ENCODE measurements around the gene ABCG1.
"Not testable (repeated sequence)": the region's sequence is repeated elsewhere in the genome, so short reads cannot be mapped to it uniquely, and the experiment has no call there.

The ABCG1 gene

GRCh38 chr21:42176859-42177258 lies 42.1 kb upstream of the ABCG1 start:
- no peak for TF ChIP-seq CTCF (IDR thresholded peaks at IDR 0.05; ENCODE audit: extremely low read depth, missing control alignments)

GRCh38 chr21:42179316-42179715 lies 39.6 kb upstream of the ABCG1 start:
- TF ChIP-seq CTCF (IDR thresholded peaks at IDR 0.05; ENCODE audit: extremely low read depth, missing control alignments): no peak
- no peak for DNase-seq (ENCODE audit: low spot score)

More at GRCh38 chr21:42176859-42177258, 42.1 kb upstream of the ABCG1 start:
- no peak for DNase-seq (ENCODE audit: low spot score)

GRCh38 chr21:42180001-42180400 lies 38.9 kb upstream of the ABCG1 start:
- DNase-seq (ENCODE audit: low spot score): not testable (repeated sequence)

- DNase-seq (ENCODE audit: low spot score): no peak
- no peak for TF ChIP-seq CTCF (IDR thresholded peaks at IDR 0.05; ENCODE audit: extremely low read depth, missing control alignments)
Measured at GRCh38 chr21:42182713-42183371, 36.1 kb upstream of the ABCG1 start.

- no peak for DNase-seq (ENCODE audit: low spot score)
- TF ChIP-seq CTCF (IDR thresholded peaks at IDR 0.05; ENCODE audit: extremely low read depth, missing control alignments): no peak
Measured at GRCh38 chr21:42183374-42184266, 35.3 kb upstream of the ABCG1 start.

GRCh38 chr21:42186591-42186990 lies 32.3 kb upstream of the ABCG1 start:
- no peak for DNase-seq (ENCODE audit: low spot score)
- TF ChIP-seq CTCF (IDR thresholded peaks at IDR 0.05; ENCODE audit: extremely low read depth, missing control alignments): no peak

GRCh38 chr21:42187976-42188653 lies 30.8 kb upstream of the ABCG1 start:
- TF ChIP-seq CTCF (IDR thresholded peaks at IDR 0.05; ENCODE audit: extremely low read depth, missing control alignments): no peak
- peak; percentile 87 for DNase-seq (ENCODE audit: low spot score)
